Lung (tissue), 12 donors: ENCODE measurements around the gene ZGLP1. TPM values are rescaled to one million over a fixed set of nuclear protein-coding genes. Genes with fewer than 3 reads are reported as not detected.

Experiments used
- ATAC-seq: fragments of 200-7000 bp; cut with Tn5 transposase; one replicate; pipeline ENCODE4 v1.9.1; 2020; ENCODE audit warnings: moderate number of reproducible peaks; ENCODE audit not compliant: insufficient read depth, low FRiP score
- DNase-seq, 3 donors: peaks; one replicate each; pipeline ENCODE4 v3.0.0-alpha.2; 2013 to 2017
- H3K27ac ChIP-seq, 2 donors: one replicate each; pipeline ENCODE4 v1.5.1; 2013; ENCODE audit warnings: mild to moderate bottlenecking in 2 of 2, moderate library complexity in 2 of 2, control low read depth in 1 of 2, inconsistent platforms in 1 of 2, low read depth in 1 of 2, low read length in 1 of 2
- H3K27me3 ChIP-seq, 3 donors: one replicate each; pipeline ENCODE4 v1.5.1; 2013; ENCODE audit warnings: low read length in 2 of 3; ENCODE audit not compliant: control insufficient read depth in 3 of 3, insufficient read depth in 3 of 3
- H3K36me3 ChIP-seq, 4 donors: one replicate each; pipeline ENCODE4 v1.5.1; 2013; ENCODE audit warnings: low read length in 4 of 4, mild to moderate bottlenecking in 1 of 4, moderate library complexity in 1 of 4; ENCODE audit not compliant: control insufficient read depth in 4 of 4, insufficient read depth in 4 of 4
- H3K4me1 ChIP-seq, 5 donors: one replicate each; pipeline ENCODE4 v1.5.1; 2013; ENCODE audit warnings: low read length in 5 of 5, mild to moderate bottlenecking in 2 of 5, moderate library complexity in 1 of 5; ENCODE audit not compliant: control insufficient read depth in 5 of 5, insufficient read depth in 5 of 5
- H3K4me3 ChIP-seq: one replicate; pipeline ENCODE4 v1.5.1; 2013; ENCODE audit warnings: mild to moderate bottlenecking, control low read depth, moderate library complexity
- H3K9ac ChIP-seq, 2 donors: one replicate each; pipeline ENCODE4 v1.5.1; 2013; ENCODE audit warnings: low read length in 2 of 2, control low read depth in 1 of 2; ENCODE audit not compliant: insufficient read depth in 1 of 2
- H3K9me3 ChIP-seq, 4 donors: one replicate each; pipeline ENCODE4 v1.5.1; 2013; ENCODE audit warnings: low read length in 3 of 4, mild to moderate bottlenecking in 1 of 4, moderate library complexity in 1 of 4; ENCODE audit not compliant: control insufficient read depth in 4 of 4, insufficient read depth in 3 of 4
- WGBS, 2 donors: extraction: QIAGEN DNeasy Blood & Tissue Kit; methylation state at CpG; one replicate each; pipeline ENCODE4 v1.1.7; 2013; 5-methylcytosine and 5-hydroxymethylcytosine counted together
- polyA plus RNA-seq, 2 donors: library from polyadenylated mRNA; stranded (reverse); fragments of 200-250 nt; gene quantifications; one replicate each; pipeline ENCODE4 v1.2.1, GENCODE V29; 2013
- total RNA-seq, 2 donors: library from RNA; depleted of rRNA in 1 of 2; stranded (reverse); fragments of >200 nt in 1 of 2; gene quantifications; one replicate each; pipeline ENCODE4 v1.2.1, GENCODE V29; 2014 to 2021
- TF ChIP-seq, protein P1 (sequence below): IDR thresholded peaks from 2 replicates; pipeline ENCODE4 v1.5.1; 2012; ENCODE audit warnings: mild to moderate bottlenecking; ENCODE audit errors: control extremely low read depth, extremely low read depth
- donor health status: control.
- donor health status: control.
- donor health status: Bipolar disorder and iron deficiency.
- donor health status: healthy.
- donor health status: DM: yes; HTN: yes; CAD: no.

ZGLP1 gene
- total and polyA plus RNA-seq, 4 donors: 3.0 to 6.7 (median 4.4) TPM

DNA sequence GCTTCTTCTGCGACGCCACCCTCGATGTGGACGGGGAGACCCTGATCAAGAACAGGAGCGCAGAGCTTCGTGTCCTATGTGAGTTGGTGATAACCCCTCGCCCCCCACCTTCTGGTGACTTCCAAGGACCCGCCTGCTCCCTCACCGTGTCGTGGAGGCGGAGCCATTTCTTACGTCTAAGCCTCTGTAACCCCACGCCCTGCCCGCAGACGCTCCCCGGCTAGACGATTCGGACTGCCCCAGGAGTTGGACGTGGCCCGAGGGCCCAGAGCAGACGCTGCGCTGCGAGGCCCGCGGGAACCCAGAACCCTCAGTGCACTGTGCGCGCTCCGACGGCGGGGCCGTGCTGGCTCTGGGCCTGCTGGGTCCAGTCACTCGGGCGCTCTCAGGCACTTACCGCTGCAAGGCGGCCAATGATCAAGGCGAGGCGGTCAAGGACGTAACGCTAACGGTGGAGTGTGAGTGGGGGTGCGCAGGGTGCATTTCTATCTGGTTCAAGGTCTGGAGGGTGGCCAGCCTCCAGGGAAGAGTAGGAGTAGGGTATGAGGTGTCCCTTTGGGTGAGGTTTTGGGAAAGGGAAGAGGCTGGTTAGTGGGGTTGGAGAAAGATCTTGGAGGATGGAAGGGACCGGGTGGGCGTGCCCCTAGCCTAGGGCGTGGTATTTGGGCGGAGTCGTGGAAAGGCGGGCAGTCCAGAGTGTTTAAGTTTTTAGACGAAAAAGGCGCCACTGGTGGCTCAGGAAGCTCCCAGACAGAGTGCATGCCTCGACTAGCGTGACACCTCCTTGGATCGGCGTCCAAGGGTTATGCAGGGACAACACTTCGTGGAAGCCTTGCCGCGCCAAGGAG lies 16.6 kb downstream of the ZGLP1 start:
- WGBS, 2 donors: 22 to 31% methylated on average over 55 to 56 of the region's 56 CpGs
- Histone ChIP-seq H3K9ac (no peak overlapping the region), H3K27ac (peak overlapping the region in 1 of 2 donors; percentile 30), H3K27me3 (peaks cover 0 to 63% (median 24%) of the 10 kb centered on the region in 3 donors), H3K4me3 (no peak overlapping the region), H3K4me1 (peaks cover 0 to 55% (median 19%) of the 10 kb centered on the region in 5 donors), H3K9me3 (peaks cover 0 to 7% (median 0%) of the 10 kb centered on the region in 4 donors), H3K36me3 (peaks cover 0 to 5% (median 0%) of the 10 kb centered on the region in 4 donors)
- ATAC-seq (no peak), DNase-seq (peak in 1 of 3 donors; percentile 11)
- TF ChIP-seq, protein P1, sequence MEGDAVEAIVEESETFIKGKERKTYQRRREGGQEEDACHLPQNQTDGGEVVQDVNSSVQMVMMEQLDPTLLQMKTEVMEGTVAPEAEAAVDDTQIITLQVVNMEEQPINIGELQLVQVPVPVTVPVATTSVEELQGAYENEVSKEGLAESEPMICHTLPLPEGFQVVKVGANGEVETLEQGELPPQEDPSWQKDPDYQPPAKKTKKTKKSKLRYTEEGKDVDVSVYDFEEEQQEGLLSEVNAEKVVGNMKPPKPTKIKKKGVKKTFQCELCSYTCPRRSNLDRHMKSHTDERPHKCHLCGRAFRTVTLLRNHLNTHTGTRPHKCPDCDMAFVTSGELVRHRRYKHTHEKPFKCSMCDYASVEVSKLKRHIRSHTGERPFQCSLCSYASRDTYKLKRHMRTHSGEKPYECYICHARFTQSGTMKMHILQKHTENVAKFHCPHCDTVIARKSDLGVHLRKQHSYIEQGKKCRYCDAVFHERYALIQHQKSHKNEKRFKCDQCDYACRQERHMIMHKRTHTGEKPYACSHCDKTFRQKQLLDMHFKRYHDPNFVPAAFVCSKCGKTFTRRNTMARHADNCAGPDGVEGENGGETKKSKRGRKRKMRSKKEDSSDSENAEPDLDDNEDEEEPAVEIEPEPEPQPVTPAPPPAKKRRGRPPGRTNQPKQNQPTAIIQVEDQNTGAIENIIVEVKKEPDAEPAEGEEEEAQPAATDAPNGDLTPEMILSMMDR: no peak

DNA sequence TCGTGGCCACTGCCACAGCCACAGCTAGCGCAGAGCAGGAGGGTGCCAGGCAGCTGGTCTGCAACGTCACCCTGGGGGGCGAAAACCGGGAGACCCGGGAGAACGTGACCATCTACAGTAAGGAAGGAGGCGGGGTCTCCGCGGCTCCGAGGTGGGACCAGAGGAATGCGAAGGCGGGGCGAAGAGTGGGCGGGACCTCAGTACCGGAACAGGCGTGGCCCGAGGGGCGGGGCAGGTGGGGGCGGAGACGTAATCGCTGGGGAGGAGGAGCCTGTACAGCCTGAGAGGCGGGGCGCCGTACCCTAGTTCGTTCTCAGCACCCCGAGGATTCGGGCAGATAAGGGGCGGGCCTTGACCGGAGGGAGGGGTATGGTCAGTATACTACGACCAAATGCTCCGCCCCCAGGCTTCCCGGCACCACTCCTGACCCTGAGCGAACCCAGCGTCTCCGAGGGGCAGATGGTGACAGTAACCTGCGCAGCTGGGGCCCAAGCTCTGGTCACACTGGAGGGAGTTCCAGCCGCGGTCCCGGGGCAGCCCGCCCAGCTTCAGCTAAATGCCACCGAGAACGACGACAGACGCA lies 17.3 kb downstream of the ZGLP1 start:
- Histone ChIP-seq H3K4me1 (peaks cover 0 to 62% (median 26%) of the 10 kb centered on the region in 5 donors), H3K9me3 (peaks cover 0 to 7% (median 0%) of the 10 kb centered on the region in 4 donors), H3K36me3 (peaks cover 0 to 5% (median 0%) of the 10 kb centered on the region in 4 donors), H3K27me3 (peaks cover 0 to 63% (median 24%) of the 10 kb centered on the region in 3 donors), H3K27ac (peak overlapping the region in 1 of 2 donors; percentile 50), H3K9ac (no peak overlapping the region), H3K4me3 (peak overlapping the region; percentile 20)
- TF ChIP-seq, protein P1: no peak
- peak; percentile 70 to 85 (median 82) for DNase-seq
- peak; percentile 73 for ATAC-seq
- 1 to 2% methylated on average over 42 to 45 of the region's 45 CpGs for WGBS, 2 donors

DNA sequence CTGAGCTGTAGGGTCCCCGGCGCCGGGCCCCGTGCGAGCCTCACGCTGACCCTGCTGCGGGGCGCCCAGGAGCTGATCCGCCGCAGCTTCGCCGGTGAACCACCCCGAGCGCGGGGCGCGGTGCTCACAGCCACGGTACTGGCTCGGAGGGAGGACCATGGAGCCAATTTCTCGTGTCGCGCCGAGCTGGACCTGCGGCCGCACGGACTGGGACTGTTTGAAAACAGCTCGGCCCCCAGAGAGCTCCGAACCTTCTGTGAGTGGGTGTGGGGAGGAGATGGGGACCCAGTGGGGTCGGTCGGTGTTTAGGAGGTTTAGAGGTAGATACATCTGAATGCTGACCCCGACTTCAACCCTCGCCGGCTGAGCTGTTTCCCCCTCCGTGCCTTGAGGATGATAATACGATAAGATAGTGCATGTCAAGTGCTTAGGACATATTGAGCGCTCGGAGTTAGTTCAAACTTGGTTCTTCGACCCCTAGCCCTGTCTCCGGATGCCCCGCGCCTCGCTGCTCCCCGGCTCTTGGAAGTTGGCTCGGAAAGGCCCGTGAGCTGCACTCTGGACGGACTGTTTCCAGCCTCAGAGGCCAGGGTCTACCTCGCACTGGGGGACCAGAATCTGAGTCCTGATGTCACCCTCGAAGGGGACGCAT lies 17.9 kb downstream of the ZGLP1 start:
- TF ChIP-seq, protein P1: no peak
- peaks cover 0 to 62% (median 24%) of the 10 kb centered on the region in 3 donors for H3K27me3 ChIP-seq
- peaks cover 0 to 7% (median 0%) of the 10 kb centered on the region in 4 donors for H3K9me3 ChIP-seq
- H3K27ac ChIP-seq: peak overlapping the region in 1 of 2 donors; percentile 50
- H3K9ac ChIP-seq: no peak overlapping the region
- no peak for DNase-seq
- H3K4me1 ChIP-seq: peaks cover 0 to 67% (median 31%) of the 10 kb centered on the region in 5 donors
- H3K4me3 ChIP-seq: peak overlapping the region; percentile 20
- H3K36me3 ChIP-seq: peaks cover 0 to 5% (median 0%) of the 10 kb centered on the region in 4 donors
- WGBS, 2 donors: 2% methylated on average over 48 to 49 of the region's 49 CpGs
- ATAC-seq: no peak
